Activated CD4-positive, alpha-beta T cell treated with anti-CD3 and anti-CD28 coated beads for 4 hours (primary cell): ENCODE results near the gene LARGE2.
"Not testable (repeated sequence)": the region's sequence is repeated elsewhere in the genome, so short reads cannot be mapped to it uniquely, and the experiment has no call there.

Experiments used
- DNase-seq, 2 donors: peaks; one replicate each; pipeline ENCODE4 v3.0.0-alpha.2; 2020

LARGE2 gene

DNA sequence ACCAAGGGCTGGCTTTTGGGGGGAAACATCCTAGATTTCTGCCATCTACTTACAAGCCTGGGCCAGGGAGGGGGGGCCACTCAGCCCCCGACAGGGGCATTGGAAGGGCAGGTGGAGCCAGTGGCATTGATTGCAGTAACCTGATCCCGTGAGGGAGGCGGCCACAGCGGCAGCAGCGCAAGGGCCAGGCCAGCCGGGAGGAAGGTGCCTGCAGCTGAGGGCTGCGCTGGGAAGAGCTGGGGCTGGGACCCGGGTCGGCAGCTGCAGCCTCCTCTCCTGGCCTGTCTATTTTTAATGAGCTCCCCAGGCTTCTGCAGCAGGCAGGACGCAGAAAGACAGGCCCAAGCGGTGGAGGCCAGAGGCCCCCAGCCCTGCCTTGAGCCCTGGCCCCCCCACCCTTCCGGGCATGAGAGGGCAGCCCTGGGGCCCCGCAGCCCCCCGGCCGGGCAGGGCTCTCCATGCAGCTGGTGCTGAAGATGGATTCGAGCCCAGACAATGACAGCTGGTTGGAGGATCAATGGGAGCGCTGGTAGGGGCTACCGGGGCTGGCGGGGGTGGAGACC lies 26.0 kb upstream of the LARGE2 start:
- no peak for DNase-seq

DNA sequence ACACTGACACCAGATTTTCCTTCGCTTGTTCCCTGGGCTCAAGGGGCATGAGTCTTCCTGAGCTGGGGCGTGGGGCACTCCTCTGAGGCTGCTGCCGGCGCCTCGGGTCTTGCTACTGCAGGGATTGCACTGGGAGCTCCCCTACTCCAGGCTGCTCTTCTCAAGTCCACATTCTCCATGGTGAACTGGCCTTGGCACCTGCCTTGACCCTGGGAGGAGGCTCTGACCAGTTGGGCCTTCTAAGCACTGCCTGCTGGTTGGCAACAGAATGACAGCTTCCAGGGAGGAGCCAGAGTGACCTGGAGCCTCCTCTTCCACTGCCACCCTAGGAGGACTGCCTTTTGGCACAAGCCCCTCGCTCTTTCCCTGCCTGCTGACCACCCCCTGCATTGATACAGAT lies 24.9 kb upstream of the LARGE2 start:
- no peak for DNase-seq

- DNase-seq = no peak
Observed at GRCh38 chr11:45899086-45899447, 23.4 kb upstream of the LARGE2 start.

DNA sequence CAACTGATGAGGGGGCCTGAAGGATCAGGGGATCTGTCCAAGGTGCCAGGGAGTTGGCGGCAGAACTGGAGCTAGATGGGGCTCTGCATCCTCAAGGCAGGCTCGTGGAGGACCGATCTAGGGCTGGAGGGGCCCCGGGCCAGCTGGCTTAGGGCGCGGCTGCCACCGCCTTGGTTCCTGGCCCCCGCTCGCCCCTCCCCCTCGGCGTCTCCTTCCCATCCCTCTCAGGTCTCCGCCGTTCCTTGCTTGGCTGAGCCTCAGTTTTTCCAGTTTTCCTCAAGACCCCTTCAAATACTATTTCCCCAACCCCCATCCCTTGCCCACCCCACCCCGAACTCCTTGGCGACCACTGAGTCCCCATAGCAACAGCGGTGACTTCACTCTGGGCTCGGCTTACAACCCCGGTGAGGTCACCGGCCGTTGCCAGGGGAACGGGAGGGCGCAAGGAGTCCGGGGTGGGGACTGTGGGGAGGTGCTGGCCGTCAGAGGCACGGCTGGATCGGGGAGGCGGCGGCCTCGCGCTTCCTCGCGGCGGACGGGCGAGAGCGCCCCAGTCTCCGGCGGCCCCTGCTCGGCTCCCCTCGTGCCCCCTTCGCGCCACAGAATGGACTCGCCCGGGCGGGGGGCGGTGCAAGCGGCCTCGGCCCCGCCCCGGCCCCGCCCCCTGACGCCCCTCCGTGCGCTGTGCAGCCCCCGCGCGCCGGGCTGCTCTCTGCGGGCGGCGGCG lies 22.8 kb upstream of the LARGE2 start:
- peak; percentile 46 to 50 for DNase-seq

DNA sequence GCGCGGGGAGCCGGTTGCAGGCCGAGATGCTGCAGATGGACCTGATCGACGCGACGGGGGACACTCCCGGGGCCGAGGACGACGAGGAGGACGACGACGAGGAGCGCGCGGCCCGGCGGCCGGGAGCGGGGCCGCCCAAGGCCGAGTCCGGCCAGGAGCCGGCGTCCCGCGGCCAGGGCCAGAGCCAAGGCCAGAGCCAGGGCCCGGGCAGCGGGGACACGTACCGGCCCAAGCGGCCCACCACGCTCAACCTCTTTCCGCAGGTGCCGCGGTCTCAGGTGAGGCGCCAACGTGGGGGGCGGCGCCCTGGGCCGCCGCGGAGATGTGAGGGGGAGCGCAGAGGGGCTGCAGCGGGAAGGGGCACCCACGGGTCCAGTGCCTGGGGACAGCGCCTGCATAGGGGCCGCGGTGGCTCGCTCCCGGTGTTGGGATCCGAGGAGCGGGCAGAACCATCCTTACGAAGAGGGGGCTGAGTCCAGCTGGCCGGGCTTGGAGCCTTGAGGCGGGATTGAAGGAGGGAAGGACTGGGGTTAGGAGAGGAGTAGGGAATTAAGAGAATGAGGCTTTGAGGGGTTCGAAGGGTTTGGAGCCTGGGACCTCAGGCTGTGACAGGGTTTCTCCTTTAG lies 22.2 kb upstream of the LARGE2 start:
- DNase-seq = not testable (repeated sequence)

DNA sequence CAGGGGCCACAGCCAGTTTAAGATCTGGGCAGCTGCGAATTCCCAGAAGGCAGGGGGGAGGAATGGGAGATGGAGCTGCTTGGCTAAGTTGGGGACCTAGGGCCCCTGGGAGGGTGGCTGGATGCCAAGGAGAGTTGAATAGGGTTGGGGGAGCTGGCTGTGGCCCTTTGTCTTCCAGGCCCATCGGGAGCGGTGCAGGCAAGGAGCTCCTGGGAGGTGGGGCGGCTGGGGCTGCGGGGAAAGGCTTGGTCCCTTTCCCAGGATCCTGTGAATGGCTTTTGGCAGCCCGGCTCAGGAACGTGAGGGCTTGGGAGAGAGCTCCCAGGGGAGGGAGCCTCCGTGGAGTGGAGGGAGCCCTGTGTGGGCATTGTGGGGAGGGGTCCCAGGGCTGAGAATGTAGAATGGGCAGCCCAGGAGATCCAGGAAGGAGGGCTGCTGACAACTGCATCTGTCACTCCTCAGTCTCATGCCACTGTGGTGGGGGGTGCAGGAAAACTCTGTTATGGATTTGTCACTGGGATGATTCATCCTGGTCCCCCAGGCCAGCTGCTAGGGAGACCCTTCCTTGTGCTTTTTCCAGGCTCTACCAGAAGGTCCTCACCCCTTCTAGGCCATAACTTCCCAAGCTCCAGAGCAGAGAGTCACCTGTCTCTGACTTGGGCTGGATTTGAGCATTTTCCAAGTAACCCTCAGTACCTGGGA lies 21.4 kb upstream of the LARGE2 start:
- DNase-seq = no peak

GRCh38 chr11:45901626-45902025 lies 20.8 kb upstream of the LARGE2 start:
- DNase-seq = no peak

DNA sequence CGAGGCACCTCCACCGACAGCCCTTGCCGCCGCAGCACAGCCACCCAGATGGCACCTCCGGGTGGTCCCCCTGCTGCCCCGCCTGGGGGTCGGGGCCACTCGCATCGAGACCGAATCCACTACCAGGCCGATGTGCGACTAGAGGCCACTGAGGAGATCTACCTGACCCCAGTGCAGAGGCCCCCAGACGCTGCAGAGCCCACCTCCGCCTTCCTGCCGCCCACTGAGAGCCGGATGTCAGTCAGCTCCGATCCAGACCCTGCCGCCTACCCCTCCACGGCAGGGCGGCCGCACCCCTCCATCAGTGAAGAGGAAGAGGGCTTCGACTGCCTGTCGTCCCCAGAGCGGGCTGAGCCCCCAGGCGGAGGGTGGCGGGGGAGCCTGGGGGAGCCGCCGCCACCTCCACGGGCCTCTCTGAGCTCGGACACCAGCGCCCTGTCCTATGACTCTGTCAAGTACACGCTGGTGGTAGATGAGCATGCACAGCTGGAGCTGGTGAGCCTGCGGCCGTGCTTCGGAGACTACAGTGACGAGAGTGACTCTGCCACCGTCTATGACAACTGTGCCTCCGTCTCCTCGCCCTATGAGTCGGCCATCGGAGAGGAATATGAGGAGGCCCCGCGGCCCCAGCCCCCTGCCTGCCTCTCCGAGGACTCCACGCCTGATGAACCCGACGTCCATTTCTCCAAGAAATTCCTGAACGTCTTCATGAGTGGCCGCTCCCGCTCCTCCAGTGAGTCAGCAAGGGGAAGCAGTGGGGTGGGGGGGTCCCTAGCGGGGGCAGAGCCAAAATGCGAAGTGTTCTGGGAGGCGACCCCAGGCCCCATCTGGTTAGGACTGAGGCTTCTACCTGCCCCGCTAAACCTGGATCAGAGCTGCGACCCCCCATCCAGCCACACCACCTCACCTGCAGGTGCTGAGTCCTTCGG lies 19.7 kb upstream of the LARGE2 start:
- DNase-seq = no peak

DNA sequence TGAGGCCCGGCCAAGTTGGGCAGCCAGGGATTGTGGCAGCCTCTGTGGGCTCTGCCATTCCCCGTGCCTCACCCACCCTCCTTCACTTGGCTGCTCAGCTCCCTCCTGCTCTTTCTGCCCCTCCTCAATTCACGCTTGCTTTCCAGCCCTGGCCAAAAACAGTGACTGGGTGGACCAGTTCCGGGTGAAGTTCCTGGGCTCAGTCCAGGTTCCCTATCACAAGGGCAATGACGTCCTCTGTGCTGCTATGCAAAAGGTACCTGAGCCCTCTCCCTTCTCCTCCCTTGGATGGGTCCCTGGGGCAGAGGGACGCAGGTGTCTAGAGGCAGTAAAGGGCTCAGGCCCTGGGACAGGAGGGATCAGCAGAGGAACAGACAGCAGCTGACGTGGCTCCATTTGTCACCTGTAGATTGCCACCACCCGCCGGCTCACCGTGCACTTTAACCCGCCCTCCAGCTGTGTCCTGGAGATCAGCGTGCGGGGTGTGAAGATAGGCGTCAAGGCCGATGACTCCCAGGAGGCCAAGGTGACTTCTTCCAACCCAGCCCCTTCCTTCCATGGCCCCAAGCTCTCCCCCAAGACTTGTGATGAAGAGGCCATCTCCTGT lies 18.0 kb upstream of the LARGE2 start:
- no peak for DNase-seq

- no peak for DNase-seq
Observed at GRCh38 chr11:45905095-45905494, 17.4 kb upstream of the LARGE2 start.

DNA sequence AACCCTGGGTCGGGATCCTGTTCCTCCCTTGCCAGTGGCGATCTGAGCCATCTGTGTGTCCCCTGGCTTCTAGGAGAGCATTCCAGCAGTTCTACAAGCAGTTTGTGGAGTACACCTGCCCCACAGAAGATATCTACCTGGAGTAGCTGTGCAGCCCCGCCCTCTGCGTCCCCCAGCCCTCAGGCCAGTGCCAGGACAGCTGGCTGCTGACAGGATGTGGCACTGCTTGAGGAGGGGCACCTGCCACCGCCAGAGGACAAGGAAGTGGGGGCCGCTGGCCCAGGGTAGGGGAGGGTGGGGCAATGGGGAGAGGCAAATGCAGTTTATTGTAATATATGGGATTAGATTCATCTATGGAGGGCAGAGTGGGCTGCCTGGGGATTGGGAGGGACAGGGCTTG lies 16.9 kb upstream of the LARGE2 start:
- not testable (repeated sequence) for DNase-seq

- DNase-seq = no peak
Observed at GRCh38 chr11:45906096-45906682, 16.3 kb upstream of the LARGE2 start.

DNA sequence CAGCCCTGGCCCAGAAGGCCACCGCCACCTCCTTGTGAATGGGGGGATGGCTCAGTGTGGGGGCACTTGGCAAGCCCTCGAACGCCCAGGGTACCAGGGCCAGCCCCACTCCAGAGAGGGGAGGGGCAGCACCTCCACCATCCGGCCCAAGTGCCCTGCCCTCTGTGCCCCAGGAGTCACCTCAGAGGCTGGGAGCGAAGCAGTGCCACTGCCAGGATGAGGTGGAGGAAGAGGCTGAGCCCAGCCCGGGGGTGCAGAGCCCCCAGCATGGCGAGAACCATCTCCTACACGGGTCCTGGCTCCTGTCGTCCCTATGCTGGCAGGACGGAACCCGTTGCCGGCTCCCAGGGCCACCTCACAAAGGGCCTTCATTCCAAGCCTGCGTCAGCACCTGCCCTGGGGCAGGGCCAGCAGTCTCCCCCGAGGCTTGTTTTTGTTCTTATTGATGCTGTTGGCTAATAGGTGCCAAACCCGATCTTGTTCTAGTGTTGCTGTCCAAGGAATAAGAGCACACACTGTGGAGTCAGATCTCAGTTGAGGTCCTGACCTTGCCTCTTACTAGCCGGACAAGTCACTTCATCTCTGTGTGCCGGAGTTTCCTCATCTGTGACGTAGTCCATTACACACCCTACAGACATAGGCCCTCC lies 15.4 kb upstream of the LARGE2 start, which contains the start of gene FREY1:
Gene FREY1 (minus strand): TSS at position 307 of the 647 bp plus-strand sequence. CDS start 26 bp downstream, at position 281.
- DNase-seq = no peak

DNA sequence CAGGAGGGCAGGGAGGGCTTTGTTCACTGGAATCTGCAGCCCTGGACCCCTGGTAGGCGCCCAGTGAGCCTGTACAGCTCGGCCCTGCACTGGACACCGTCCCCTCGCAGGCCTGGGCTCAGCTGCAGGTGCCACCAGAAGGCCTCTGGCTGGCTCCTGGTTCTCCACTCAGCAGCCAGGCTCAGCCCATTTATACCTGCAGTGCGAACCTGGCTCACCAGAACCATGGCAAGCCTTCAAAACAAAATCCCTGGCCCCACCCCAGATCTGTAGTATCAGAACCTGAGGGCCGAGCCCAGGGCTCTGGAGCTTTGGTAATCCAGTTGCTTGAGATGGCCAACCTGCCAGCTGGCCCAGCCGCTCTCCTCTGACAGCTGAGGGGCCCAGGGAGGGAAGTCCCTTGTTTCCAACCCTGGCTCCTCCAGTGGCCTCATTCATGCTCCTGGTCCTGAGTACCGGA lies 14.5 kb upstream of the LARGE2 start:
- DNase-seq = no peak

- no peak for DNase-seq
Observed at GRCh38 chr11:45909594-45910475, 12.6 kb upstream of the LARGE2 start.

GRCh38 chr11:45910623-45911022 lies 11.8 kb upstream of the LARGE2 start:
- DNase-seq = no peak

DNA sequence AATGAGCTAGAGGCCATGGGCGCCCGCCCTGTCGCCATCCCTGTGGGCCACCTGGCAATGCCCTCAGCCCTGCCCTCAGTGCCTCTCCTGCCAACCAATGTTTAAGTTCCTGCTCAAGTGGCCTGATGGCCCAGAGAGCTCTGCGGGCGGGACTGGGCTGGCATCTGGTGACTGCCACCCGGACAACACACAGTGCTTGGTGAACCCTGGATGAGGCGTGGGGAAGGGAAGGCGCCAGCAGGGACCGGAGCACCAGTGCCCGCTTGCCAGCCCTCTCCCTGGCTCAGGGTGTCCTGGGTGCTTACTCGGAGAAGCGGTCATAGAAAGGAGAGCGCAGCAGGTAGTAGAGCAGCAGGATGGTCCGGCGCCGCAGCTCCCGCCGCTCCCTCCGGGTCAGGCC lies 8.9 kb upstream of the LARGE2 start:
- DNase-seq = no peak

- DNase-seq = no peak
Observed at GRCh38 chr11:45913942-45914635, 8.4 kb upstream of the LARGE2 start.

DNA sequence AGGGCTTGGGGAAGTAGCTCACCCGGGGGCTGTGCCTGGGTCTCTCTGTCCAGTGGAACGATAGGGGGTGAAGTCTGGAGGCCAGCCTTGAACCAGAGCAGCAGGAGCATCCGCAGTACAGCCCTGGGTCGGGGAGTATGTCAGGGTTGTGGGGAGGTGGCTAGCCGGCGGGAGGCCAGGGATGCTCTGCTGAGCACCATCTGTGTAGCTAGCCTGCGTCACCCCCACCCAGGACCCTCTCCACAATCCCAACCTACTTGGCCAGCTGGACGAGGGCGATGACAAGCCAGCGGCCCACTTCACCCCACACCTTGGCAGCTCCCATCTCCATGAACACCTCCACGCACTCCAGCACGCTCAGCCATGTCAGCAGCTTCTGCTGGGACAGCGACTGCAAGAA lies 7.0 kb upstream of the LARGE2 start:
- DNase-seq = no peak

DNA sequence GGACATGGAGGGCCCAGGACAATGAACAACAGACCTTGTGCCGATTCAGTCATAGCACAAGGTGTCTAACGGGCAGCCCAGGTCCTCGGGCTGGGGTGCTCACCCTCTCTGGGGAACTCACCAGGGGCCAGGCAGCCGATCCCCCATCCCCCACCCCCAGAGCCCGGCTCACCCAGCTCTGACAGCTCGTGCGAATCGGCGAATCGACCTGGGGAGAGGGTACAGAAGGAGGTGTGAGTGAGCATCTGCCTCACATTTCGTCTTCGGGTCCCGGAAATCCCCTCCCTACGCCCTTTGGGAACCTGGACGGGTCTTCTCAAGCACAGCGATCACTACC lies 5.2 kb upstream of the LARGE2 start:
- no peak for DNase-seq
